ENCODE data around the gene IL31. TPM values are rescaled to one million over a fixed set of nuclear protein-coding genes. Genes with fewer than 3 reads are reported as not detected.
A peak's percentile ranks its signal among the peaks of the same experiment; 100 is the strongest.

Gene IL31
- total RNA-seq, 1 donor from 2014 or later = not detected

DNA sequence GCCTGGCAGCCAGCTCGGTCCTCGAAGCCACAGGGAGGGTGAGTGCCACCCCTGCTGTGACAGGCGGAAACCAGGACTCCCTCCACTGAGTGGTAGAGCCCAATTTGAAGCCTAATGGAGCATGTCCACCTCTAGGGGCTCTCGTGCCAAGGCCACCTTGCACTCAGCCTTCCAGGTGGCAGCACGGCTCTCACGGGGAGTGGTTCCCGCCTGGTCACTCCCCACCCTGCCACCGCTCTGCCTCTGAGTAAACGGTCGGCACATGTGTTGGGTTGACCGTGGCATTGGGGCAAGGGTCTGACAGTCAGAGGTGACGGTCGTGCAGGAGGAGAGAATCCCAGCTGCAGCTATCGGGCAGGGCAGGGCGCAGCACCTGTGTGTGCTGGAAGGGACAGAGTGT lies 34.8 kb downstream of the IL31 start:
- Histone ChIP-seq H3K4me3 (ENCODE audit: low read depth, low read length) (no peak overlapping the region), H3K36me3 (ENCODE audit: control insufficient read depth, insufficient read depth, low read length) (peaks cover 12% of the 10 kb centered on the region), H3K27me3 (ENCODE audit: control insufficient read depth, insufficient read depth, low read length) (no peaks in the 10 kb centered on the region)
- DNase-seq (ENCODE audit: low read depth) = no peak
- TF ChIP-seq, protein P1, sequence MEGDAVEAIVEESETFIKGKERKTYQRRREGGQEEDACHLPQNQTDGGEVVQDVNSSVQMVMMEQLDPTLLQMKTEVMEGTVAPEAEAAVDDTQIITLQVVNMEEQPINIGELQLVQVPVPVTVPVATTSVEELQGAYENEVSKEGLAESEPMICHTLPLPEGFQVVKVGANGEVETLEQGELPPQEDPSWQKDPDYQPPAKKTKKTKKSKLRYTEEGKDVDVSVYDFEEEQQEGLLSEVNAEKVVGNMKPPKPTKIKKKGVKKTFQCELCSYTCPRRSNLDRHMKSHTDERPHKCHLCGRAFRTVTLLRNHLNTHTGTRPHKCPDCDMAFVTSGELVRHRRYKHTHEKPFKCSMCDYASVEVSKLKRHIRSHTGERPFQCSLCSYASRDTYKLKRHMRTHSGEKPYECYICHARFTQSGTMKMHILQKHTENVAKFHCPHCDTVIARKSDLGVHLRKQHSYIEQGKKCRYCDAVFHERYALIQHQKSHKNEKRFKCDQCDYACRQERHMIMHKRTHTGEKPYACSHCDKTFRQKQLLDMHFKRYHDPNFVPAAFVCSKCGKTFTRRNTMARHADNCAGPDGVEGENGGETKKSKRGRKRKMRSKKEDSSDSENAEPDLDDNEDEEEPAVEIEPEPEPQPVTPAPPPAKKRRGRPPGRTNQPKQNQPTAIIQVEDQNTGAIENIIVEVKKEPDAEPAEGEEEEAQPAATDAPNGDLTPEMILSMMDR (IDR thresholded peaks at IDR 0.05; ENCODE audit: insufficient read depth, low read length, poor library complexity, severe bottlenecking) = no peak

DNA sequence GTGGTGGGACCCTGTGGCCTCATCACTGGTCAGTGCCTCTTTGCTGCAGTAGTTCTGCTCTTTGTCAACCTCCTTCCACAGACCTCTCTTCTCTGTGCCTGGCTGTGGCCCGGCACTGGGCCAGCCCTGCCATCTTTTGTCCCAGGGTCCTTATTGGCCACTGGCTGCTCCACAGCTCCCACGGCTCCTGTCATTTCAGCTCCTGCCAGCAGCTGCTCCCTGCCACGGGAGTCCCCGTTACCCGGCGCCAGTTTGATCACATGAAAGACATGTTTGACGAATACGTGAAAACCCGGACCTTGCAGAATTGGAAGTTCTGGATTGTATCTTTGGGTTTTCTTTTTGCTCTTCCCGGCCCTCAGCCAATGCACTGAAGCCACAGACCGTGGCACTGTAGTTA lies 35.4 kb downstream of the IL31 start:
- Histone ChIP-seq H3K36me3 (ENCODE audit: control insufficient read depth, insufficient read depth, low read length) (peaks cover 12% of the 10 kb centered on the region), H3K4me3 (ENCODE audit: low read depth, low read length) (no peak overlapping the region), H3K27me3 (ENCODE audit: control insufficient read depth, insufficient read depth, low read length) (no peaks in the 10 kb centered on the region)
- TF ChIP-seq, protein P1 (IDR thresholded peaks at IDR 0.05; ENCODE audit: insufficient read depth, low read length, poor library complexity, severe bottlenecking) = no peak
- DNase-seq (ENCODE audit: low read depth) = no peak

DNA sequence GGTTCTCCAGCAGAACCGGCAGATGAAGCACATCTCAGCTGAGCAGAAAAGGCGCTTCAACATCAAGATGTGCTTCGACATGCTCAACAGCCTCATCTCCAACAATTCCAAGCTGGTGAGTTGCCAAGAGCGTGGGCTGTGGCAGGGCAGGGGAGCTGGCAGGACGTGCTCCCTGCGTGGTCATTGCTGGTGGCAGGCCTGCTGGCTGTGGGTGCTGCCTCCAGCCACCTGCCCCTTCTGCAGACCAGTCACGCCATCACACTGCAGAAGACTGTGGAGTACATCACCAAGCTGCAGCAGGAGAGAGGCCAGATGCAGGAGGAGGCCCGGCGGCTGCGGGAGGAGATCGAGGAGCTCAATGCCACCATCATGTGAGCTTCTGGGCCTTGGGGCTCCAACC lies 35.8 kb downstream of the IL31 start:
- Histone ChIP-seq H3K4me3 (ENCODE audit: low read depth, low read length) (no peak overlapping the region), H3K27me3 (ENCODE audit: control insufficient read depth, insufficient read depth, low read length) (no peaks in the 10 kb centered on the region), H3K36me3 (ENCODE audit: control insufficient read depth, insufficient read depth, low read length) (peaks cover 12% of the 10 kb centered on the region)
- no peak for DNase-seq (ENCODE audit: low read depth)
- TF ChIP-seq, protein P1 (IDR thresholded peaks at IDR 0.05; ENCODE audit: insufficient read depth, low read length, poor library complexity, severe bottlenecking) = no peak

DNA sequence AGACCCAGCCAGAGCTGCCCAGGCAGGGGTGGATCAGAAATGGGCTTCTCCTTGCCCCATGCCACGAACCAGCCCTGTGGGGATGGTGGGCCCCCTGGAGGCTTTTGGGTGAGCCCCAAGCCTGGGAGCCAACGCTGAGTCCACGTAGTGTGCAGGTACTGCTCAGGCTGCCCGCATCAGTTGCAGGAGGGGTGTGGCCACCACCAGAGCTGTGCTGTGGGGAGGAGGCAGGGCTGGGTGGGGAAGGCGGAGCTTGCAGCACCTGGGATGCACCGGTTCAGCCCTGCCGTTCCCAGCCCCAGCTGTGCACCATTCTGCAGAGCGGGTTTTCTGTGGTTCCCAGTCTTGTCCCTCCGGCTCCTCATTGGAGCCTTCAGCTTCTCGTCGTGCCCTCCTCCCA lies 36.3 kb downstream of the IL31 start:
- no peak overlapping the region for H3K4me3 ChIP-seq (ENCODE audit: low read depth, low read length)
- peaks cover 11% of the 10 kb centered on the region for H3K36me3 ChIP-seq (ENCODE audit: control insufficient read depth, insufficient read depth, low read length)
- no peak for DNase-seq (ENCODE audit: low read depth)
- TF ChIP-seq, protein P1 (IDR thresholded peaks at IDR 0.05; ENCODE audit: insufficient read depth, low read length, poor library complexity, severe bottlenecking) = no peak
- no peaks in the 10 kb centered on the region for H3K27me3 ChIP-seq (ENCODE audit: control insufficient read depth, insufficient read depth, low read length)

DNA sequence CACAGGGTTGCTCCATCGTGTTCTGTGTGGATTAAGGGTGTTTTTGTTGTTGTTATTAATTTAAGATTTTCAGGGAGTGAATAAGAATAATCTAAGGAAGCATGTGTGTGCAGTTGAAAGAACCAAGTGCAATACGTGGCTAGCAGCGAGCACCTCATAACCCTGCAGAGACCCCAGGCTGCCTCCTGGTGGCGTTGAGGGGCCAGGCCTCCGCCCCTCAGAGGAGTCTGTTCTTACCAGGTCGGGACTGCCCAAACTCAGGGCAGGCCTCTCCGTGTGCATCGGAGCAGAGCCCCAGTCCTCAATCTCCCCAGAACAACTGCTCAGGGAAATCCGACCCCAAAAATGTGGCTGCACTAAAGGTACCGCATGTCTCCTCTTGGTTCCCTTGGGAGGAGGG lies 36.8 kb downstream of the IL31 start:
- Histone ChIP-seq H3K36me3 (ENCODE audit: control insufficient read depth, insufficient read depth, low read length) (peaks cover 10% of the 10 kb centered on the region), H3K4me3 (ENCODE audit: low read depth, low read length) (no peak overlapping the region), H3K27me3 (ENCODE audit: control insufficient read depth, insufficient read depth, low read length) (no peaks in the 10 kb centered on the region)
- TF ChIP-seq, protein P1 (IDR thresholded peaks at IDR 0.05; ENCODE audit: insufficient read depth, low read length, poor library complexity, severe bottlenecking) = peak; percentile 31
- DNase-seq (ENCODE audit: low read depth) = no peak

DNA sequence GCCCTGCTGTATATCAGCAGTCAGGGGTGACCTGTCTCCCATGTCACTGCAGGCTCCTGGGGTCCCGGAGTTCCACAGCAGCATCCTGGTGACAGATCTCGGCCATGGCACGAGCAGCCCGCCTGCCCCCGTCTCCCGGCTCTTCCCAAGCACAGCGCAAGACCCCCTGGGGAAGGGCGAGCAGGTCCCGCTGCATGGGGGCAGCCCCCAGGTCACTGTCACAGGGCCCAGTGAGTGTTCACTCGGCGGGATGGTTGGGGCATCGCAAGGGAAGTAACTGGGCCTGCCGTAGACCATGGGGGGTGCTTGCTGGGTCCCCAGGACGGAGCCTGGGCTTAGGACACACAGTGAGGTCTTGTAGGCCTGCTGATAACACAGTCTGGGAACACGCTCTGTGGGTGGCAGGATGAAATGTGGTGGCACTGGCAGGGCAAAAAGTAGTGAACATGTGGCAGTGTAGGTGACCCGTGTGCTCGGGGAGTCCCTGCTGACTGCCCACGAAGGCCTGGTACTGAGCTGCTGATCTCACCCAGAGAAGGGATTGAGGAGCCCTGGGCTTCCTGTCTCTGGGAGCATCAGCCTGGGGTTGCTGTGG lies 38.5 kb downstream of the IL31 start:
- TF ChIP-seq, protein P1 (IDR thresholded peaks at IDR 0.05; ENCODE audit: insufficient read depth, low read length, poor library complexity, severe bottlenecking) = no peak
- DNase-seq (ENCODE audit: low read depth) = no peak
- H3K4me3 ChIP-seq (ENCODE audit: low read depth, low read length) = no peak overlapping the region
- no peaks in the 10 kb centered on the region for H3K27me3 ChIP-seq (ENCODE audit: control insufficient read depth, insufficient read depth, low read length)
- peaks cover 6% of the 10 kb centered on the region for H3K36me3 ChIP-seq (ENCODE audit: control insufficient read depth, insufficient read depth, low read length)

All from kidney epithelial cell (primary cell).